WI38 (cell line): ENCODE measurements around the gene CNTROB.
A peak's percentile ranks its signal among the peaks of the same experiment; 100 is the strongest.

Experiments
- H3K4me3 ChIP-seq: 2 replicates; pipeline ENCODE4 v1.5.1; 2011; ENCODE audit warnings: low read depth, mild to moderate bottlenecking, control low read depth, low read length
- CTCF ChIP-seq: IDR thresholded peaks from 2 replicates; pipeline ENCODE4 v1.5.1; 2012; ENCODE audit warnings: low read depth, mild to moderate bottlenecking, control low read depth, low read length

CNTROB gene

GRCh38 chr17:7894866-7895265 lies 37.1 kb upstream of the CNTROB start:
- no peak for TF ChIP-seq CTCF
- no peak overlapping the region for H3K4me3 ChIP-seq

- TF ChIP-seq CTCF = no peak
- H3K4me3 ChIP-seq = no peak overlapping the region
These were observed 34.9 kb upstream of the CNTROB start for GRCh38 chr17:7897090-7897489.

- H3K4me3 ChIP-seq = no peak overlapping the region
- TF ChIP-seq CTCF = peak; percentile 51
These were observed 34.2 kb upstream of the CNTROB start for GRCh38 chr17:7897773-7898172.

GRCh38 chr17:7903154-7904103 lies 28.6 kb upstream of the CNTROB start:
- no peak overlapping the region for H3K4me3 ChIP-seq
- no peak for TF ChIP-seq CTCF

- no peak for TF ChIP-seq CTCF
- H3K4me3 ChIP-seq = no peak overlapping the region
These were observed 22.9 kb upstream of the CNTROB start for GRCh38 chr17:7909089-7909488.

GRCh38 chr17:7910281-7910680 lies 21.7 kb upstream of the CNTROB start:
- no peak overlapping the region for H3K4me3 ChIP-seq
- no peak for TF ChIP-seq CTCF

GRCh38 chr17:7910711-7911110 lies 21.3 kb upstream of the CNTROB start:
- no peak for TF ChIP-seq CTCF
- H3K4me3 ChIP-seq = no peak overlapping the region
